LNCAP (cell line): ENCODE data around the gene PDE5A.

Experiments used
- CTCF ChIP-seq: fragments of 450-650 bp; IDR thresholded peaks from 2 replicates; pipeline ENCODE4 v1.5.1; 2017; ENCODE audit warnings: mild to moderate bottlenecking

Gene PDE5A

GRCh38 chr4:119666653-119667091 lies 38.1 kb upstream of the PDE5A start:
- TF ChIP-seq CTCF = no peak

- no peak for TF ChIP-seq CTCF
Measured at GRCh38 chr4:119665752-119666151, 37.1 kb upstream of the PDE5A start.

- TF ChIP-seq CTCF = no peak
Measured at GRCh38 chr4:119664168-119664907, 35.7 kb upstream of the PDE5A start.

- TF ChIP-seq CTCF = no peak
Measured at GRCh38 chr4:119663160-119663788, 34.7 kb upstream of the PDE5A start.

- TF ChIP-seq CTCF = no peak
Measured at GRCh38 chr4:119661231-119661630, 32.6 kb upstream of the PDE5A start.

- TF ChIP-seq CTCF = no peak
Measured at GRCh38 chr4:119659576-119659975, 31.0 kb upstream of the PDE5A start.

- TF ChIP-seq CTCF = no peak
Measured at GRCh38 chr4:119657111-119657611, 28.6 kb upstream of the PDE5A start.
